Muscle layer of colon (tissue), 2 donors: ENCODE measurements around the gene PDHX.
A peak's percentile ranks its signal among the peaks of the same experiment; 100 is the strongest.

Experiments
- H3K27ac ChIP-seq: one replicate; pipeline ENCODE4 v1.7.0; 2013; ENCODE audit warnings: low read depth, mild to moderate bottlenecking, low read length, moderate library complexity
- H3K27me3 ChIP-seq, 2 donors: one replicate each; pipeline ENCODE4 v1.7.0; 2013; ENCODE audit warnings: low read length in 2 of 2, mild to moderate bottlenecking in 2 of 2; ENCODE audit not compliant: insufficient read depth in 2 of 2, control insufficient read depth in 1 of 2
- H3K36me3 ChIP-seq: one replicate; pipeline ENCODE4 v1.7.0; 2013; ENCODE audit warnings: mild to moderate bottlenecking, low read length; ENCODE audit not compliant: insufficient read depth
- H3K4me1 ChIP-seq: one replicate; pipeline ENCODE4 v1.7.0; 2013; ENCODE audit warnings: mild to moderate bottlenecking, low read length; ENCODE audit not compliant: insufficient read depth
- H3K4me3 ChIP-seq, 2 donors: one replicate each; pipeline ENCODE4 v1.7.0; 2013; ENCODE audit warnings: low read length in 2 of 2, low read depth in 1 of 2, mild to moderate bottlenecking in 1 of 2, moderate library complexity in 1 of 2
- H3K9ac ChIP-seq: one replicate; pipeline ENCODE4 v1.7.0; 2013; ENCODE audit warnings: low read length
- H3K9me3 ChIP-seq: one replicate; pipeline ENCODE4 v1.7.0; 2013; ENCODE audit warnings: mild to moderate bottlenecking, low read length
- donor health status: abdominal sarcoma.
- donor health status: Adenocarcinoma of cecum.

The PDHX gene

DNA sequence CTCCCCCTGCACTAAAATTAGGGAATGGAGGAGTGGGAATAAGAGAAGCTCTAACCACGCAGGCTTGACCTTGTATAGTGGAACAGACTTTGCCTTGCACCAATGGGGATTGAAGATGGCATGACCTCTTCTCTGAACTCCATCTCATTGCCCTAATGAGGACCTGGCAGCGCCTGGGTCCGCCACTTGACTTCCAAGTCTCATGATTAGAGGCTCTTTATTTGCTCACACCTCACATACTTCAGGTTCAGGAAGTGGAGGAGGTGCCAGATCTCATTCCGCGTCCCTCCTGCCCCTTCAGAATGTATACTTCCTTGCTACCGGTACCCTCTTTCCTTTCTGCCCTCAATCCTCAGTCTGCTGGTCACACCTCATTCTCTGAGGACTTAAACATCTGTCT lies 116.6 kb downstream of the PDHX start:
- Histone ChIP-seq H3K27ac (no peak overlapping the region), H3K4me3 (no peak overlapping the region), H3K9ac (no peak overlapping the region), H3K9me3 (no peaks in the 10 kb centered on the region), H3K4me1 (peaks cover 11% of the 10 kb centered on the region), H3K36me3 (no peaks in the 10 kb centered on the region), H3K27me3 (no peaks in the 10 kb centered on the region)

DNA sequence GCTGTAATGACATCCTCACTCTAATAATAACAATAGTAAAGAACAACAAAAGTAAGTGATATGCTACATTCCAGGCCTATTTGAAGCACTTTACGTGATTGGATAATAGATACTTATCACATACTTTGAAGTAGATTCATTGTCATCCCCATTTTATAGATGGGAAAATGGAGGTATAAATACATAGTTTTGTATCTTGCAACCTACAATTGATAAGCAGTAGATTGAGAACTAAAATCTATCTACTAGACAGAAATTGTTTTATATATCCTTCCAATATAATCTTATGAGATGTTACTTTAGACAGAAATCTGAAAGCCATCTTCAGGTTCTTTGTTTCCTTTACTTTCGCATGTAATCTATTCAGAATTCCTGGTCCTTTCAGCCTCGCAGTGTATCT lies 118.0 kb downstream of the PDHX start:
- H3K4me1 ChIP-seq = peaks cover 11% of the 10 kb centered on the region
- no peaks in the 10 kb centered on the region for H3K36me3 ChIP-seq
- H3K9me3 ChIP-seq = no peaks in the 10 kb centered on the region
- no peak overlapping the region for H3K27ac ChIP-seq
- no peaks in the 10 kb centered on the region for H3K27me3 ChIP-seq
- H3K4me3 ChIP-seq = no peak overlapping the region
- H3K9ac ChIP-seq = no peak overlapping the region

DNA sequence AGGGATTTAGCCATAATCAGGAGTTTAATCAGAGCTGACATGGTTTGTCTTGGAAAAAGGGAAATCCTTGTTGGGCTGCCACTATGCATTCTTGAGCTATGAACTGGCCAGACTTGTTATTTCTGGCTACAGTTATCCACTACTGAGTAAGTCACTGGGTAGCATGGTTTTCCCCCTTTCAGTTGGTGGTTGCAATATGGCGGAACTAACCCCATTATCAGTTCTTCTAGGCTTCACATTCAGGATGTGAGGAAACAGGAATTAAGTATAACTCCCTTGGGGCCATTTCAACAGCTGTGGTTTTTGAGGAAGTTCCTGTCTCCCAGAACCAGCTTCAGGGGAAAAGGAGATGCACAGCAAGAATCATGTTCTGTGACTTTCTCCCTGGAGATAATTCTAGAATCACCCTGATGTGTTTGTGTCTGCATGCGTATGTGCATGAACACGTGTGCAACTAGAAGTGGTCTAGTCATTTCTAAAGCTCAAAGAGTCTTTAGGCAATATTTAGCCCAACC lies 119.5 kb downstream of the PDHX start:
- H3K27ac ChIP-seq = no peak overlapping the region

GRCh38 chr11:35036639-35037038 lies 120.2 kb downstream of the PDHX start:
- H3K27ac ChIP-seq = no peak overlapping the region
- no peak overlapping the region for H3K4me3 ChIP-seq
- H3K27me3 ChIP-seq = no peaks in the 10 kb centered on the region
- peaks cover 11% of the 10 kb centered on the region for H3K4me1 ChIP-seq
- H3K36me3 ChIP-seq = no peaks in the 10 kb centered on the region
- H3K9me3 ChIP-seq = no peaks in the 10 kb centered on the region
- H3K9ac ChIP-seq = no peak overlapping the region

More for the DNA sequence above, 119.5 kb downstream of the PDHX start:
- H3K9me3 ChIP-seq = no peaks in the 10 kb centered on the region
- H3K27me3 ChIP-seq = no peaks in the 10 kb centered on the region
- no peak overlapping the region for H3K9ac ChIP-seq
- peaks cover 11% of the 10 kb centered on the region for H3K4me1 ChIP-seq
- no peaks in the 10 kb centered on the region for H3K36me3 ChIP-seq
- no peak overlapping the region for H3K4me3 ChIP-seq

- Histone ChIP-seq H3K27me3 (no peaks in the 10 kb centered on the region), H3K9ac (no peak overlapping the region), H3K4me3 (no peak overlapping the region), H3K9me3 (no peaks in the 10 kb centered on the region), H3K36me3 (no peaks in the 10 kb centered on the region), H3K27ac (no peak overlapping the region), H3K4me1 (peaks cover 20% of the 10 kb centered on the region)
Observed at GRCh38 chr11:35038211-35038928, 122.0 kb downstream of the PDHX start.

- Histone ChIP-seq H3K27ac (no peak overlapping the region), H3K9ac (no peak overlapping the region), H3K4me3 (no peak overlapping the region), H3K9me3 (no peaks in the 10 kb centered on the region), H3K36me3 (no peaks in the 10 kb centered on the region), H3K27me3 (no peaks in the 10 kb centered on the region), H3K4me1 (peaks cover 27% of the 10 kb centered on the region)
Observed at GRCh38 chr11:35039076-35039475, 122.7 kb downstream of the PDHX start.

GRCh38 chr11:35040221-35040942 lies 124.0 kb downstream of the PDHX start:
- Histone ChIP-seq H3K9me3 (no peaks in the 10 kb centered on the region), H3K27me3 (no peaks in the 10 kb centered on the region), H3K9ac (no peak overlapping the region), H3K4me3 (no peak overlapping the region), H3K36me3 (no peaks in the 10 kb centered on the region), H3K4me1 (peaks cover 29% of the 10 kb centered on the region), H3K27ac (no peak overlapping the region)

GRCh38 chr11:35041070-35041554 lies 124.7 kb downstream of the PDHX start:
- no peaks in the 10 kb centered on the region for H3K9me3 ChIP-seq
- H3K27me3 ChIP-seq = no peaks in the 10 kb centered on the region
- H3K4me3 ChIP-seq = no peak overlapping the region
- H3K27ac ChIP-seq = no peak overlapping the region
- peaks cover 28% of the 10 kb centered on the region for H3K4me1 ChIP-seq
- H3K9ac ChIP-seq = no peak overlapping the region
- H3K36me3 ChIP-seq = no peaks in the 10 kb centered on the region

- Histone ChIP-seq H3K36me3 (no peaks in the 10 kb centered on the region), H3K9me3 (no peaks in the 10 kb centered on the region), H3K4me3 (no peak overlapping the region), H3K27ac (no peak overlapping the region), H3K27me3 (no peaks in the 10 kb centered on the region), H3K9ac (no peak overlapping the region), H3K4me1 (peaks cover 18% of the 10 kb centered on the region)
Observed at GRCh38 chr11:35042224-35042623, 125.8 kb downstream of the PDHX start.

GRCh38 chr11:35042913-35043312 lies 126.5 kb downstream of the PDHX start:
- Histone ChIP-seq H3K9me3 (no peaks in the 10 kb centered on the region), H3K36me3 (no peaks in the 10 kb centered on the region), H3K4me3 (no peak overlapping the region), H3K4me1 (peaks cover 18% of the 10 kb centered on the region), H3K27ac (no peak overlapping the region), H3K9ac (no peak overlapping the region), H3K27me3 (no peaks in the 10 kb centered on the region)

DNA sequence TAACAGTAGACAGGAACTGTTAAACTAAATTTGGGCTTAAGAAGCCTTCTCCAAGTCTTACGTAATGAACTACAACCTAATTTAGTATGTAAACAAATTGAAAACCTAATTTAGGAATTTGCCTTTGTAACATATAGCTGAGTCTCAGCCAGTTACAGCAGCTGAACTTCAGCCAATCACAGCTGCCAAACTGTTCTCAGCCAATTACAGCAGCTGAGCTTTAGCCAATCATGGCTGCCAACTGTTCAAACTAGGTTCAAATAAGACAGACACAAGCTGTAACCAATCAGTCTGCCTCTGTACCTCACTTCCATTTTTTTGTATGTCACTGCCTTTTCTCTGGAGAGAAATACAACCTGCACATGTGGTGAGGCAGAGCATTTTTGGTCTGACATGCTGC lies 127.5 kb downstream of the PDHX start:
- no peaks in the 10 kb centered on the region for H3K27me3 ChIP-seq
- peaks cover 22% of the 10 kb centered on the region for H3K4me1 ChIP-seq
- no peak overlapping the region for H3K4me3 ChIP-seq
- H3K9me3 ChIP-seq = no peaks in the 10 kb centered on the region
- peak overlapping the region; percentile 4 for H3K27ac ChIP-seq
- no peaks in the 10 kb centered on the region for H3K36me3 ChIP-seq
- H3K9ac ChIP-seq = no peak overlapping the region
